Activated T-cell treated with anti-CD3 and anti-CD28 coated beads for 48 hours (primary cell): ENCODE data around the gene COG5.

Experiments used
- DNase-seq: peaks from one replicate; pipeline ENCODE4 v3.0.0-alpha.2; 2020; ENCODE audit warnings: low read depth

Gene COG5

GRCh38 chr7:107563775-107564552 lies at the start of gene COG5, which contains the start of gene DUS4L:
COG5 (minus strand) TSS chr7:107563920; CDS start chr7:107563896, 24 bp downstream.
DUS4L (plus strand) TSS chr7:107563971; CDS start chr7:107567071, 3,100 bp downstream.
- peak; percentile 80 for DNase-seq

- DNase-seq = no peak
These were observed 49.7 kb upstream of the COG5 start for GRCh38 chr7:107613439-107613838.

- DNase-seq = no peak
These were observed 46.6 kb upstream of the COG5 start for GRCh38 chr7:107610323-107610722.

GRCh38 chr7:107609811-107610261 lies 46.1 kb upstream of the COG5 start:
- no peak for DNase-seq

- no peak for DNase-seq
These were observed 42.6 kb upstream of the COG5 start for GRCh38 chr7:107606303-107606702.

- DNase-seq = no peak
These were observed 41.6 kb upstream of the COG5 start for GRCh38 chr7:107605218-107605815.

GRCh38 chr7:107600816-107601215 lies 37.1 kb upstream of the COG5 start:
- DNase-seq = no peak

GRCh38 chr7:107599262-107599661 lies 35.5 kb upstream of the COG5 start:
- no peak for DNase-seq

GRCh38 chr7:107597953-107598352 lies 34.2 kb upstream of the COG5 start:
- no peak for DNase-seq

GRCh38 chr7:107597582-107597916 lies 33.8 kb upstream of the COG5 start:
- DNase-seq = no peak

- no peak for DNase-seq
These were observed 33.3 kb upstream of the COG5 start for GRCh38 chr7:107596881-107597581.

- no peak for DNase-seq
These were observed 31.4 kb upstream of the COG5 start for GRCh38 chr7:107594961-107595737.

GRCh38 chr7:107593025-107593410 lies 29.3 kb upstream of the COG5 start:
- DNase-seq = no peak

GRCh38 chr7:107592361-107593024 lies 28.8 kb upstream of the COG5 start:
- DNase-seq = no peak

- DNase-seq = no peak
These were observed 27.7 kb upstream of the COG5 start for GRCh38 chr7:107591421-107591820.

GRCh38 chr7:107588529-107589130 lies 24.9 kb upstream of the COG5 start:
- DNase-seq = no peak

GRCh38 chr7:107584716-107585115 lies 21.0 kb upstream of the COG5 start:
- no peak for DNase-seq

GRCh38 chr7:107582875-107583274 lies 19.2 kb upstream of the COG5 start:
- DNase-seq = no peak

GRCh38 chr7:107581387-107582013 lies 17.8 kb upstream of the COG5 start:
- no peak for DNase-seq

- no peak for DNase-seq
These were observed 17.1 kb upstream of the COG5 start for GRCh38 chr7:107580716-107581383.
